ACHN (cell line): ENCODE measurements around the gene AIG1.
"Not testable (repeated sequence)": the region's sequence is repeated elsewhere in the genome, so short reads cannot be mapped to it uniquely, and the experiment has no call there.

ENCODE experiments used
- DNase-seq: peaks from one replicate; pipeline ENCODE4 v3.0.0-alpha.2; 2015
- in situ Hi-C: cut with HindIII; loops from 2 replicates; pipeline ENCODE4 v1.10.0; 2017; ENCODE audit warnings: low sequenced_read_pairs, low pct_ligation_motif_present, low pct_unique_long_range_greater_than_20kb

Gene AIG1

GRCh38 chr6:143233554-143234285, 173.0 kb downstream of the AIG1 start:
- in situ Hi-C loops: no loop called here
- no peak for DNase-seq

- no peak for DNase-seq
- in situ Hi-C loops: no loop called here
These were observed 174.0 kb downstream of the AIG1 start for GRCh38 chr6:143234734-143235133.

- in situ Hi-C loops: no loop called here
- DNase-seq: no peak
These were observed 175.6 kb downstream of the AIG1 start for GRCh38 chr6:143236151-143236798.

DNA sequence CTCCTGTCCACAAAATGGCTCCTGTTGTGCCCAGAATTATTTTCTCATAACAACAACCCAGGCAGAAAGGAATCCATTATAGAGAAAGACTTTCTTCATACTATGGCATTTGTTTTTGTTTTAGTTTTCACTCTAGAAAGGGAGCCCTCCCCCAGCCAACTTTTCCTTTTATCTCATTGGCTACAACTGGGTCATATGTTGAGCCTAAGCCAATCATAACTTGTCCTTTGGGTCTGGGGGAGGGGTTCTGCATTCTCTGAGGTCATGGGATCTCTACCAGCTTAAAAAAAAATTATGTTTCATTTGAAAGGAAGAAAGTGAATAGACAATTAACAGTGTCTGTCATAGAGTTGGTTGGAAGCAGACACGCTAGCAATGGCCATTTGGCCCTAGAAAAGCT, 177.6 kb downstream of the AIG1 start:
- no peak for DNase-seq
- in situ Hi-C loops: no loop called here

GRCh38 chr6:143241111-143241510, 180.4 kb downstream of the AIG1 start:
- no peak for DNase-seq
- in situ Hi-C loops: no loop called here

- in situ Hi-C loops: no loop called here
These were observed 181.2 kb downstream of the AIG1 start for GRCh38 chr6:143241911-143242310.

GRCh38 chr6:143243786-143244185, 183.1 kb downstream of the AIG1 start:
- in situ Hi-C loops: no loop called here

More at GRCh38 chr6:143241911-143242310, 181.2 kb downstream of the AIG1 start:
- DNase-seq: no peak

GRCh38 chr6:143245656-143246055, 185.0 kb downstream of the AIG1 start:
- no peak for DNase-seq
- in situ Hi-C loops: no loop called here

More at GRCh38 chr6:143243786-143244185, 183.1 kb downstream of the AIG1 start:
- no peak for DNase-seq

- DNase-seq, in situ Hi-C loops: not testable (repeated sequence)
These were observed 185.6 kb downstream of the AIG1 start for GRCh38 chr6:143246166-143246775.

GRCh38 chr6:143247586-143247985, 186.9 kb downstream of the AIG1 start:
- in situ Hi-C loops: no loop called here
- DNase-seq: no peak

- no peak for DNase-seq
- in situ Hi-C loops: no loop called here
These were observed 187.7 kb downstream of the AIG1 start for GRCh38 chr6:143248359-143248758.

GRCh38 chr6:143251288-143251687, 190.6 kb downstream of the AIG1 start:
- DNase-seq: no peak
- in situ Hi-C loops: no loop called here

DNA sequence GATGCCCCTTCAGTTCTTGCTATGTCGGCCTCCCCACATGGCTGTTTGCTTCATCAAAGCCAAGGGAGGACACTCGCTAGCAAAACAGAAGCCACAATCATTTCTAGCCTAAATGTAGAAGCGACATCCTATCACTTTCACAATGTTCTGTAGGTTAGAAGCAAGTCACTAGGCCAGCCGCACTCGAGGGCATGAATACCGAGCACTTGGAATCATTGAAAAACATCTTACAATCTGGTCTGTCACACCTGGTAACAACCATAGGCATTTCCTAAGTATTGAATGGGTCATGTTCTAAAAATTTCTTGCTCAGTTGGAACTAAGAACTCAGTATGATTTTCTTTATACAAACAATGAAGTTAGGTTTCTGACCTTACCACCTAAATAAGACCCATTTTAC, 192.3 kb downstream of the AIG1 start:
- no peak for DNase-seq
- in situ Hi-C loops: no loop called here

- in situ Hi-C loops: no loop called here
- no peak for DNase-seq
These were observed 192.9 kb downstream of the AIG1 start for GRCh38 chr6:143253586-143253985.

- no peak for DNase-seq
- in situ Hi-C loops: no loop called here
These were observed 198.3 kb downstream of the AIG1 start for GRCh38 chr6:143258945-143259344.

DNA sequence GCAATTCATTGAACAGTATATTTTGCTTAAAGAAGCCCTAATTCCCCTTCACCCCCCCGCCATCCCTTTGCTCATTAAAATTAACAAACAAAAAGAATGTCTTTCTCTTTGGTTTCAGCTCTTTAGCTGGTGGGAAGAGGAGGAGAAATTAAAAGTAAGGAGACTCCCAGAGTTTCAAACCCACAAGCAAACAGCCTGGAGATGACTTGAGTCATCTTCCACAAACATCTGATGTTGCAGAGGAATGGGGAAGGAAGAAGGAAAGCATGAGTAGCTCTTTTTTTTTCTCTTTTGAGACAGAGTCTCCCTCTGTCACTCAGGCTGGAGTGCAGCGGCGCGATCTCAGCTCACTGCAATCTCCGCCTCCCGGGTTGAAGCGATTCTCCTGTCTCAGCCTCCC, 200.2 kb downstream of the AIG1 start:
- DNase-seq: no peak

DNA sequence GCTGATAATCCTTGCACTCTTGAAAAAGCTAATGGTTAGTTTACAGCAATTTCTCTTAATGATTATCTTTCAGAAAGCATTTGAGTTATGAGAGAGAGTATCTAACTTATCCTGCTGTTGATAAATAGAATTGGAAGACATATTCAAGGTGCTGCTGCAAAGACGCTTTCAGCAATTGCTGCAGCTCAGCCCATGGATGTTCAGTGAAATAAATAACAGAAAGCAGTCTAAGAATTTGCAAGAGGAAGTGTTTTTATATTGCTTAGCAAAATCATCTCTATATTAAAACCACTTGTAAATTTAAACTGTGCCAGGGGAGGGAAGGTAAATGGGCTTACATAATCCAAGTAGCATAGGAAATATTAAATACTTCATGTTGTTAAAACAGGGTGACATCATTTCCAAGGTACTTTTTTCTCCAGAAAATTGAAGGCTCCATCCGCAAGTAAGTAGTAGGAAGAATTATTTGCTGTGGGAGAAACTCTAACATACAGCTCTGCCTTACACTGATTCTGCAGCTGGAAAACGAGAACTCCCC, 201.3 kb downstream of the AIG1 start:
- in situ Hi-C loops: no loop called here
- DNase-seq: no peak

More for the DNA sequence above, 200.2 kb downstream of the AIG1 start:
- in situ Hi-C loops: no loop called here

- no peak for DNase-seq
- in situ Hi-C loops: no loop called here
These were observed 202.2 kb downstream of the AIG1 start for GRCh38 chr6:143262859-143263258.

- DNase-seq: no peak
- in situ Hi-C loops: no loop called here
These were observed 203.7 kb downstream of the AIG1 start for GRCh38 chr6:143264379-143264778.
